Activated T-cell treated with anti-CD3 and anti-CD28 coated beads for 4 hours (primary cell): ENCODE data around the gene TMSB10.

Experiments used
- DNase-seq: peaks from one replicate; pipeline ENCODE4 v3.0.0-alpha.2; 2020

Gene TMSB10

DNA sequence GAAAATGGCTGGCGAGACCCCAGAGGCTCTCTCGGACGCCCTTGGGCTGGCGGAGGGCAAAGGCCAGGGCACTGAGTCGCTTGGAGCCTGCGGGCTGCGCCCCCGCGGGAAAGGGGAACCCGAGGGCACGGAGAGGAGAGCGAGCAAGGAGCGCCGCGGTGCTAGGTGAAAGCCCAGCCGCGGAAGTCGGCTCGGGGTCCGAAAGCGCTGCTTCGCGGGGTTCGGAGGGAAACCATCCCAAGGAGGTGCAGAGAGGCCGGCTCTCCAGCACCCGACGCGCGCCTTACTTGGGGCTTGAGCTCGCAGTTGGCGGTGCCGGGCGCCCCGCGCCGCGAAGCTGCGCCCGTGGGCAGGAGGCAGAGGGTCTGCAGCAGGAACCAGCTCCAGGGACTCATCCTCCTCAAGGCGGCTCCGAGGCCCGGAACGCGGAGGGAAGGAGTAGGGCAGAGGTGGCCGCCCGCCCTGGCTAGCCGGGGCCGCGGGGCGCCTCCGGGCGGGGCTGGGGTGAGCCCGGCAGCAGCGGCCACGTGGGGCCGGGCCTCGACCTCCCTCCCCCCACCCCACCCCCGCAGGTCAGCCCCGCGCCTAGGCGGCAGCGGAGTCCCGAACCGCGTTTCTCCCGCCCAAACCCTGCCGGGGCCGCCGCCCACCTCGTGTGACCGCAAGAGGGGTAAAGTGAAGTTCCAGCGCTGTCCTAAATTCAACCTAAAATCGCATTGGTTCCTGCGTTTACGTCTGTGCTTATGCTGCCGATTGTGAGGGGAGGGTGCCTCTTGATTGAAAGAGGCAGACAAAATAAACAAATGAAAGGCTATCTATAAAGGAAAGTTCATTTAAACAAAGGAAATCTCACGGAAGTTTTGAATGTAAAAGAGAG, 24.6 kb upstream of the TMSB10 start, which contains the start of gene TRABD2A:
Gene TRABD2A, minus strand, starts transcription at position 440 of the 877 bp plus-strand sequence. Its CDS starts 45 bp downstream, at position 395.
- DNase-seq: no peak

DNA sequence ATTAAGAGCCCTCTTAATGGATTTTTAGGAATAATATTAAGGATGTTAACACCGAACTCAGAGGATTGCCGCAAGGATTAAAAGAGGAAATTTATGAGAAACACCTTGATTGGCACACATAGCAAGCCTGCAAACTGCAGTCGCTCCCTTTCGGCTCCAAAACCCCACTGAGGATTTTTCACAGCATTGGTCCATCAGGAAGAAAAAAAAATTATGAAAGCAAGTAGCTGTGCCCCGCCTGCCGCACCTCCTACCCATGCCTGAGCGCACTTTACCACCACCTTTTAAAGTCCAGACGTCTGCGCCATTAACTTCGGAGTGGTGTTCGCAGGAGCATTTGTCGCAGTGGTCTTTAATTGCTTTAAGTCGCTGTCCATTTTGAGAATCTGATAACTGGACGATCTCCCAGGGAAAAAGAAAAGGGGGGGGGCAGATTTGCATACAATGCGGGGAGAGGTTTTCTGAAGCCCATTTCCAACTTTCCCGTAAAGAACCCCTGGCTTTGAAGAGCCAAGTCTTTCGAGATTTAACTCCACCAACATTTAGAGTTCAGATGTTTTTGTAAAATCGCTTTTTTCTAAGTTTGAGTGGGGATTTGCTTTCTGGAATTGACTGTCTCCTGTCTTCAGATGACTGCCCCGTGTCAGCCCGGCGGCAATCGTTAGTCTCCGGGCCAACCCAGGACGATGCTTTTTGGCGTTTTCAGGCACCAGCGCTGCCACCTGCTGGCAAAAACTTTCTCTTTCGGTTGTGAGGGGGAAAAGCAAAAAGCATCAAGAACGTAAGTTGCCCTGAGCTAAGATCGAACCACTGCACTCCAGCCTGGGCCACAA, 23.7 kb upstream of the TMSB10 start:
- peak; percentile 84 for DNase-seq

DNA sequence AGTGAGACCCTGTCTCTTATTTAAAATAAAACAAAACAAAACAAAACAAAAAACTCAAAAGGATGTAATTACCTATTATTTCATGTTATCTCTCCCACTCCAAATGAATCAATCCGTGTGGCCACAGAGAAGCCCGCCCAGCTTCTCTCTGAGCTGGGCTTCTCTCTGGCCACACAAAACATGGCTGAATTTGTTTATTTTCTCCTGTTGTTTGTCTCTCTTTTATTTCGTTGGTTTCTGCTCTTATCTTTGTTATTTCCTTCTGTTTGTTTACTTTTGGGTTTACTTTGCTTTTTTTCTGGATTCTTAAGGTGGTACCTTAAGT, 23.1 kb upstream of the TMSB10 start:
- no peak for DNase-seq

DNA sequence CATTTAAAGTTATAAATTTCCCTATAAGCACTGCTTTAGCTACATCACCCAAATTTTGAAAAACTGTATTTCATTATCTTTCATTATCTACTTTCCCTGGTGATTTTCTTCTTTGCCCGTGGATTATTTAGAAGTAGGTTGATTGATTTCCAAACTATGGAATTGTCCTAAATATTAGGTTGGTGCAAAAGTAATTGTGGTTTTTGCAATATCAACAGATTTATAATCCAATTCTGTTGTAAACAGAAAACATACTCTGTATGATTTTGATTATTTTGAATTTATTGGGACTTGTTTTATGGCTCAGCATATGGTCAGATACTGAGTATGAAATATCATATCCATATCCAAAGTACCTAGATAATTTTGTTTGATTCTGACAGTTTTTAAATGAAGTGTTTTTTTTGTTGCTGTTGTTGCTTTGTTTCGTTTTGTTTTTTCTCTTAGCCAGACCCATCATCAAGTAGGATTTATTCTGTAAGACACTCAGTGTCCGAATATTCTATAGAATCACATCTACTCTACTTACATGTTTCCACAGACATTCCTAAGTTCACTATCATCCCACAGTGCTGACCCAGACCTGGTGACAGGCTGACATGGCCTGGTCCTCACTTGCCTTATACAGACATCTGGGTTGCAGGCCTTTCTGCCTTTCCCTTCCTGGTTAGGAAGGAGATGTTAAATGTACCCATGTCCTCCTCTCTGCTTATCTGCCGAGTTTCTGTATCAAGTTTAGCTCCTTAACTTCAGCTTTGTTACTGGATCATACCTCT, 22.5 kb upstream of the TMSB10 start:
- no peak for DNase-seq

DNA sequence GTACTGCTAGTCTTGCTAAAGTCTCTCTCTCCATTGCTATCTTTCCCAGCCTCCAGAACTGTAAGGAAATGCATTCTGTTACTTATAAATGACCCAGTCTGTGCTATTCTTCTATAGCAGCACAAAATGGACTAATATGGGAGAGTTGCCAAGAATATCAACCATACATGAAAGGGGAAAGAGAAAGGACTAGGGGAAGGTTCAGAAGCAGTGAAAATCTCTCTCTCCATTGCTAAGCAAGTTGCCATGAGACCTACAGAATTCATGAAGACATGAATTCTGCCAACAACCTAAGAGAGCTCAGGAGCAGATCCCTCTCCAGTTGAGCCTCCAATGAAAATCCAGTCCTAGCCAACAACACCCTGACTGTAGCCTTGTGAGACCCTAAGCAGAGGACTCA, 21.0 kb upstream of the TMSB10 start:
- DNase-seq: no peak

DNA sequence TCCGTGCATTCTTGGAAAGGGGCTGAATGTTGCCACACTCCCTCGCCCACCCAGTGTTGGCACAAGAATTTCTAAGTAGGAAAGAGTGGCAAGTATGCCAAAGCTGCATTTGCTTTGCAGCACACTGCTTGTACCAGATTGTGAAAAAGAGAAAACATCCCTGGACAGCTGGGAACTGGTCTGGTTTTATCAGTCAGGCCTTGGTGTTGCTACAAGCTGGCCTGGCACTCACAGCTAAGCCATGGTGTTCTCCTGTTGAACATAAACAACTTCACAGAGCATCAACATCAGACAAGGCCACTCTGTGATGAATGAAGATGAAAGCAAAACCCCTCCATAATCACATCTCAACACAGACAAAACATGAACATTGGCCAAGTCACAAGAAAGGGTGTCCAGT, 20.3 kb upstream of the TMSB10 start:
- DNase-seq: no peak

DNA sequence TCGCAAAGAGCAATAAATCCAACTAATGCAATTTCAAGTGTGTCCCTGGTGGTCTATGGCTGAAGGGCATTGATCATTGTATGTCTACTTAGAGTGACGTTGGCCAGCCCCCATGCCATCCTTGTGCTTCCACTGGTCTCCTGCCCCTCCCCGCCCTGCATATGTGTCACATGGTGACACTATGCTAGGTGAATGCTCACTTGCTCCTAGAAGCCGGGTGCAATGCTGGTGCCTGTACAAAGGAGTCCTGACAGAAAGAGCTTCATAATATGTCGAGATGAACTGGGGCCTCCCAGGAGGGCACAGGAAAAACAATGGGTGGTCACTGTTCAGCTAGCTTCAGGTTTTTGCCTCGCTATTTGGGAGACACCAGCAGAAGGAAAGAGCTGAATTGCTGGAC, 18.7 kb upstream of the TMSB10 start:
- no peak for DNase-seq

DNA sequence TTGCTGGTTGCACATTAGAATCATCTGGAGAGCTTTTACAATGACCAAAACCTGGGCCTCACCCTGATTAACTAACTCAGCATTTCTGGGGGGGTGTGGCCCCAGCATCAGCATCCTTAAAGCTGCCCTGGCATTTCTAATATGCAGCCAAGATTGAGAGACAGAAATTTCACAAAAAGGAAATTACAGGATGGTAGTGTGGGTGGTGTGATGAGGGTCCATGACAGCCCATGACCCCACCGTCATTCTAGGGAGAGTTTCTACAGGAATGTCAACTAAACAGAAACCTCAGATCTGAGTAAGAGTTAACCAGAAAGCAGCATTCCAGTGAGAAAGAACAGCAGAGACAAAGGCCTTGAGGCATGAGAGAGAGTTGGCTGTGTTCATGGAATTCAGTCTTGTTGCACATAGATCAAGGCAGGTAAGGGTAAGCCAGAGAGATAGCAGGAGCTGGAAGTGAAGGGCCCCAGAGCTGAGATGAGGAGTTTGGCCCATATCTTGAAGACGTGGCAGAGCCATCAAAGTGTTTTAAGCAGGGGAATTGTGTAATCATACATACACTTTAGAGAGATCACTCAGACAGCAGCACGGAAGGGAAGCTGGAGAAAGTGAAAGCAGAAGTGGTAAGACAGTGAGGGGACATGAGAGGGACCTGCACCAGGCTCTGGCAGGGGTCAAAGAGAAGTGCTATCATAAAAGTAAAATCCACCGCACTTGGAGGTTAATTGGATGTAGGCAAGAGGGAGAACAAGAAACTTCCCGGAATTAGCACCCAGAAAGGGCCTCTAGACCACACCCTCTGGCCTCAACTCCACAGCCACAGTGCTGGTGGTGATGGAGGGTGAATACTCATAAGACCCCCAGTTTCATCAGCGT, 16.8 kb upstream of the TMSB10 start:
- DNase-seq: no peak

DNA sequence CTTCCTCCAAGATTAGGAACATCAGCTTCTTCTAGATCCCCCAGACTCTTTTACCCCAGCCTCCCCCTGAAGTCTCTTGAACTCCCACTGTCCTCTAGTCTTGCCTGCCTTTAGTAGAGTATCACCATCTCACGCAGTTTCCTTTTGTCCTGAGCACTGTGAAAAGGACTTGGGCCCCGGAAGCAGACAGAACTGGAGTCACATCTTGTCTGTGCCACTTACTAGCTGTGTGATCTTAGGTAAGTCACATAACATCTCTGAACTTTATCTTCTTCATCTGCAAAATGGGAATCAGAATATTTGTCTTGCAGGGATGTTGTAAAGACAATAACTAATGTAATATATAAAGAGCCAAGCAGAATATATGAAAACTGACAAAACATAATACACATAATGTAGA, 16.1 kb upstream of the TMSB10 start:
- no peak for DNase-seq

DNA sequence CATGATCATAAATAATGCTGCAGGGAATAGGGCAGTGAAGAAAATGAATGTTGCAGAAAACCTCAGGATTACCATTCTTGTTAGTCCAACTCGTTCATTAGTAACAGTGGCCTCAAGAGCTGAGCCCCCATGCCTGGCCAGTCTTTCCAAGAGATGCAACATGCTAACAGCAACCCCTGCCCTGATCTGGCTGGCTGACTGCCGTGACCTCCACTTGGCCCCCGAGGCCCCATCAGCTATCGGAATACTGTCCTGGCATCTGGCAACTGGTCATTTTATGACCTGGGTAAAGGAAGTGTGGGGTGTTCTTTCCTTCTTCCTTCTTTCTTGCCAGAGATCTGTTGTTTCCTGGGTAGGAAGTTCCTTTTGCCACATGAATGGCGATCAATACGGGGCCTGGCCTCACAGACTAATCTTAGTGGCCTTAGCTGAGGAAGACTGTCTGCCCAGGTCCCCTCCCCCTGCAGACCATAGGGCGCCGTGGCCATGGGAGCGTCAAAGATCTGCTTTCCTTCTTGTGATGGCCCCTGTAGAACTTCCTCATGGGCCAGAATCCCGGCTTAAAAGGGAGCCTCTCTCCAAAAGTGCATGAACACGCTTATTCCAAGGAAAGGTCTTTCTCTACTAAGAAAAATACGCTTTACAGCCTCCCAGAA, 14.0 kb upstream of the TMSB10 start:
- no peak for DNase-seq

DNA sequence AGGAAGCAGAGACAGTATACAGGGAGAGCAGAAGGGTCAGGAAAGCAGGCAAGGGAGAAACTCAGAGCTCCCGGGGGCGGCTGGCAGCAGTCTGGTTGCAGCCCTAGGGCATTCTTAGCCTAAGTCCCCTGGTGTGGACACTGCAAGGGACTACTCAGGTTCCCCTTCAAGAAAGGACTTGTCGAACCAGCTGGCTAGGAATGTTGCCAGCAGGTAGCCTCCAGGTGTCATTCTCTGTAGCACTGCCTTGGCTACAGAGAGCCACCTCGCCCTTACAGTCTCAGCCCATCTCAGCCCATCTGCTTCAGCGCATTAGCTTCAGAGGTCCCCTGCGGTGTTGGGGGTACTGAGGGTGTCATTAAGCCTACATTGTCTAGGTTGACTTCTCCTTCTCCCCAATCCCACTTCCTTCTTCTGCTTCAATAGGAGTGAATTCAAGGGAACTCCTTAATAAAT, 11.3 kb upstream of the TMSB10 start:
- DNase-seq: no peak

DNA sequence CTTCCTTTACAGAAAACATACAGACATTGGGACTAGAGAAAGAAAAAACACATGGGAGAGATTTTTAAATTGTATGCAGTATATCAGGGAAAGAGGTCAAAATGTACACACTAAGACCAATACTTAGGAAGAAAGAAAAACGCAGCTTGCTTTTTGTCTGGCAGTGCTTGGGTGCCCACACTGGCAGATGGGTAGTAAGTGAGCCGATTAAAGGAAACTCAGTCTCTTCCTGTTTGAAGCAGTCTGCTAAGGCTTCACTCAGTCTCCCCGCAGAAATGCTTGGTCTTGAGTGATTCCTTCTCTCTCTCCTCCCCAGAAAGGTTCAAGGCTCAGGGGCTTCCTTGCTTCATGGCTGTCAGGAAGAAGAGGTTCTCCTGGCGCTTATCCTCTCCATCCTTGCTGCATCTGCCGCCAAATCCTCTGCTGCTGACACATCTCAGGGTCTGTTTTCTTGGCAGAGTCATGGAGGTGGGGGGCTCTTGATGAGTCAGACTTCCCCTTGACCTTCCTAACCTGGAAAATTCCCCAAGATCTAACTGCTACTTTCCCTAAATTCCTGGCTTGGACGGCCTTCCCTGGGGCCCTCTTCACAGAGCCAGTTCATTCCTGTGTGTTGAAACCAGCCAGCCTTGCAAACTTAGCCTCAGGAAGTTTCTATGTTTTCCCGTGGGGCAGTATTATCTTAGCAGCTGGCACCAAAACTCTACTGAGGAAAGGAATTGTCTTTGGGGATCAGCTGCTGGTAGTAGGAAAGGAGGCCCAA, 10.5 kb upstream of the TMSB10 start:
- no peak for DNase-seq

DNA sequence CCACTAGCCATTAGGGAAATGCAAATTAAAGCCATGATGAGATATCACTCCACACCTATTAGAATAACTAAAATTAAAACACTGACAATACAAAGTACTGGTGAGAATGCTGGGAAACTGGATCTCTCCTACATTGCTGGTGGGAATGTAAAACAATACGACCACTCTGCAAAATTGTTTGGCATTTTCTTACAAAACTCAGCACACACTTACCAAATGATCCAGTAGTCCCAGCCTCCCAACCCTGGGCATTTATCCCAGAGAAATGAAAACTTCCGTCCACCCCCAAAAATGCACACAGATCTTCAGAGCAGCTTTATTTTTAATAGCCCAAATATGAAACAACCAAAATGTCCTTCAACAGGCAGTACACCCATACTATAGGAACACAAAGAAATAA, 8.9 kb upstream of the TMSB10 start:
- no peak for DNase-seq

DNA sequence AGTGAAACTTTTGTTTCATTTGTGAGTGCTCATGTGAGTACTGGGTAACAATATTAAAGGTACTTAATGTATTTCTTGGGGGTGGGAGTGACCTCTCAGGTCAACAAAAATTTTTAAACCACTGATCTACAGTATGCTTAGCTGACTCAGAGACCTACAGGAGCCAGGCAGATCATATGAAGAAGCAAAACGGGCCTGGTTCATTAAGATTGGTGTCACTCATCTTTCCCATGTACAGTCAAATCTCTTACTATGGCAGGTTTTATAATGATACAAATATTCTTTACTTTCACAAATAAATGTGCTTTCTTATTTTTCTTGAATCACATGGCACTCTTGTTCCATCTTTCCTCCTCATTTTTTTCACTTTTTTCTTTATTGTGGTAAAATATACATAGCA, 7.7 kb upstream of the TMSB10 start:
- DNase-seq: no peak

DNA sequence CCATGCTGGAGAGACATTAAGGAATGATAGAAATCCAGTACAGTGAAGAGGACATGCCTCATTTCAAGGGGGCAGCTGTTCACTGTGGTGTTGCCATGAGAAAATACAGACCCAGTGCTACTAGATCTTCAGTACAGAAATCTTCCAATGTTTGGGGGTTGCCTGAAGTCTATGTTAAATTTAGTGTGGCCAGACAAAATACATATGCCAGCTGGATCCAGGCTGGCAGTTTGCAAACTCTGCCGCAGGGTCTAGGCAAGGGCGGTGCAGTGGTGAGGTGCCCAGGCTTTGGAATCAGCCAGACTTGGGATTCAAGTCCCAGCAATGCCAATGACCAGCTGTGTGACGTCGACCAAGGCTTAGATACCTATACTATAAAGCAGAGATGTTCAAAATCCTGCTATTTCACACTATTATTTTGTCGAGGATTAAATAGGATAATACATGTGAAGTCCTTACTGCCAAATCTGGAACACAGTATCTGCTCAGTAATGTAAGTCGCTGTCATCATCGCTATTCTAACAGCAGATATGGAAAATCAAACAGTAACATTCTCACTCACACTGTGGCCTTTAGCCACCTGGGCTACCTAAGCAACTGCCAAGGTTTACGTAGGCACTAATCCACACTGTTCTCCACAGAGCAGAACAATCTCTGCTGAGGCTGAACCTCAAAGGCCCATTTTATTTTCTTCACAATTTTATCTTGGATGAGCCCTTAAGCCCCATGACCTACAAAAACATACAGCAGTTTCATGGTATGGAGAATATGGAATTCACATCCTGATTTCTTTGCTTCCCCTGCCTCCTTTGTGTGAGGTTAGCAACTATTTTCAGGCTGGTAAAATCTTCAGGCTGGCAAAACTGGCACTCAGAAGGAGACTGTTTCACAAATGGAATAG, 5.9 kb upstream of the TMSB10 start:
- no peak for DNase-seq

DNA sequence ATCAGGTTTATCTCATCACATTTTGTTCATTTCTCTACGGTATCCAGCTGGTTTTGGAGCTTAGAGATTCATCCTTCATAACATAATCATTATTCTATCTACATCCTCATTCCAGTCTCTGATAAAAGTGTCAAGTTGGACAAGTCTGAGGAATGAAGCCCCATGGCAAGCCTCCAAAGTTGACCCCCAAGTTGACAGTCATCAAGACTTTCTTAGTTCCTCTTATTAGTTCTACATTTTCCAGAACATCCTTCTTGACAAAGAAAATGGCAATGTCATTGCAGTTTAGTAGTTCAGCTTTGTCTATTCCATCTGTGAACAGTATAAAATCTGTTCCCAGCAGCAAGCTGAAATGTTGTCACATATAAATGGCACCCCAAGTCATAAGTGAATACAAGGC, 4.5 kb upstream of the TMSB10 start:
- DNase-seq: no peak

DNA sequence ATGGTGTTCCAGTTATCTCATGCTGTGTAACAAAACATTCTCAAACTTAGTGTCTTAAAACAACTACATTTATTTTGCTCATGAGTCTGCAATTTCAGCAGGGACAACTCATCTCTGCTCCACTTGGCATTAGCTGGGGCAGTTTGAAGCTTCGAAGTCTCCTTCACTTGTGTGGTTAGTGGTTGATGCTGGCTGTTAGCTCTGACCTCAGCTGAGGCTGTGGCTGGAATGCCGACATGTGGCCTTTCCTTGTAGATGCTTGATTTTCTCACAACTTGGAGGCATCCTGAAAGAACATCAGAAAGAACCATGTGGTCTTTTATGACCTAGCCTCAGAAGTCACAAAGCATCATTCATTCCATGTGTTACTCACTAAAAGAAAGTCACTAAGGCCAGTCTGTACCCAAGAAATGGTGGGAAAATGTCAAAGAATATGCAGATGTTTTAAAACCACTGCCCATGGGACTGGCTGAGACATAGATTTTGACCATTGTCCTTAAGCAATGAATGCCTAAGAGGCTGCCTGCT, 3.8 kb upstream of the TMSB10 start:
- no peak for DNase-seq

DNA sequence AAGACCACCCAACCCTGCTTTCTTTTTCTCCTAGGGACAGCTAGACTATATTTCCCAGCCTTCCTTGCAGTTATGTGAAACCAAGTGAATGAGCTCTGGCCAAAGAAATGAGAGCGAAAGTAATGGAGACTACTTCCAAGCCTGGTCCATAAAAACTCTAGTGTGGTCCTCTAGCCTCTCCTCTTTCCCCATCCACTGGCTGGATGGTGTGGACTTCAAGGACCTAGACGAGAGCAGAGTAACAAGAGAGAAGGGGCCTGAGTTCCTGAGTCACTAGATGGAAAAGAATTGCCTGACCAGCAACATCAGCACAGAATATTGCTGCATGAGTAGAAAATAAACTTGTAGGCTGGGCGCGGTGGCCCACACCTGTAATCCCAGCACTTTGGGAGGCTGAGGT, 2.9 kb upstream of the TMSB10 start:
- DNase-seq: no peak

DNA sequence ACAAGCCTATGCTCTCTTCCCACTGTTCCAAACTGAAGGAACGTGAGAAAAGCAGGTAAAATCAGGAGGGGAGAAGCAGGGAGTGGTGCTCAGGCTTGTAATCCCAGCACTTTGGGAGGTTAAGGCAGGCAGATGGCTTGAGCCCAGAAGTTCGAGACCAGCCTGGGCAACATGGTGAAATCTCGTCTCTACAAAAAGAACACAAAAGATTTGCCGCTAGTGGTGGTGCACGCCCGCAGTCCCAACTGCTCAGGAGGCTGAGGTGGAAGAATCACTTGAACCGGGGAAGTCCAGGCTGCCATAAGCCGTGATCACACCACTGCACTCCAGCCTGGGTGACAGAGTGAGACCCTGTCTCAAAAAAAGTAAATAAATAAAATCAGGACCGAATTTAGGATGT, 1.3 kb upstream of the TMSB10 start:
- DNase-seq: no peak
